Measurements from ENCODE around the gene SOD1. TPM values are rescaled to one million over a fixed set of nuclear protein-coding genes. Genes with fewer than 3 reads are reported as not detected.

SOD1 gene
- total RNA-seq, 1 experiment from 2014 or later, result 288 TPM

DNA sequence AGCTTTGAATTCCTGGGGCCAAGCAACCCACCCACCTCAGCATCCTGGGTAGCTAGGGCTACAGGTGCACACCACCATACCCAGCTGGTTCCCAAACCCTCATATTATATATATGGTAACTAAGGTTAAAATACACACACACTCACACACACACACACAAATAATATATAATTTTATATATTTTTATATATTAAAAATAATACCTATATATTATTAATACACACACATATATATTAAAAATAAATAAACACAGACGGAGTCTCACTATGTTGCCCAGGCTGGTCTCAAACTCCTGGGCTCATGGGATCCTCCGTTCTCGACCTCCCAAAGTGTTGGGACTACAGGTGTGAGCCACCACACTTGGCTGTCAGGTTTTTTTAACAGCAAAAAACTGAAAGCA lies 40.5 kb downstream of the SOD1 start:
- Histone ChIP-seq H2AFZ (no peak overlapping the region), H3K9me3 (ENCODE audit: insufficient read depth, low read depth) (no peaks in the 10 kb centered on the region), H3K4me1 (replicated peaks; ENCODE audit: insufficient read depth) (no peaks in the 10 kb centered on the region), H3K36me3 (ENCODE audit: low read depth) (peaks cover 7% of the 10 kb centered on the region; the same call in 1 of the 2 replicates), H4K20me1 (ENCODE audit: insufficient read depth) (peaks cover 4% of the 10 kb centered on the region; the same call in 1 of the 2 replicates), H3K27ac (no peak overlapping the region), H3K79me2 (ENCODE audit: low read depth) (peaks cover 8% of the 10 kb centered on the region; the same call in 1 of the 2 replicates), H3K4me3 (no peak overlapping the region), H3K4me2 (no peak overlapping the region), H3K9me2 (ENCODE audit: insufficient read depth) (no peaks in the 10 kb centered on the region), H3F3A (ENCODE audit: insufficient read depth, low read depth) (no peaks in the 10 kb centered on the region), H3K27me3 (ENCODE audit: insufficient read depth, low read depth) (no peaks in the 10 kb centered on the region)
- TF ChIP-seq EZH2 (IDR thresholded peaks at IDR 0.05; ENCODE audit: low read depth), result no peak
- TF ChIP-seq, protein P1, sequence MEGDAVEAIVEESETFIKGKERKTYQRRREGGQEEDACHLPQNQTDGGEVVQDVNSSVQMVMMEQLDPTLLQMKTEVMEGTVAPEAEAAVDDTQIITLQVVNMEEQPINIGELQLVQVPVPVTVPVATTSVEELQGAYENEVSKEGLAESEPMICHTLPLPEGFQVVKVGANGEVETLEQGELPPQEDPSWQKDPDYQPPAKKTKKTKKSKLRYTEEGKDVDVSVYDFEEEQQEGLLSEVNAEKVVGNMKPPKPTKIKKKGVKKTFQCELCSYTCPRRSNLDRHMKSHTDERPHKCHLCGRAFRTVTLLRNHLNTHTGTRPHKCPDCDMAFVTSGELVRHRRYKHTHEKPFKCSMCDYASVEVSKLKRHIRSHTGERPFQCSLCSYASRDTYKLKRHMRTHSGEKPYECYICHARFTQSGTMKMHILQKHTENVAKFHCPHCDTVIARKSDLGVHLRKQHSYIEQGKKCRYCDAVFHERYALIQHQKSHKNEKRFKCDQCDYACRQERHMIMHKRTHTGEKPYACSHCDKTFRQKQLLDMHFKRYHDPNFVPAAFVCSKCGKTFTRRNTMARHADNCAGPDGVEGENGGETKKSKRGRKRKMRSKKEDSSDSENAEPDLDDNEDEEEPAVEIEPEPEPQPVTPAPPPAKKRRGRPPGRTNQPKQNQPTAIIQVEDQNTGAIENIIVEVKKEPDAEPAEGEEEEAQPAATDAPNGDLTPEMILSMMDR (conservative IDR thresholded peaks at IDR 0.05), result no peak
- DNase-seq, result no peak
- ChIA-PET CTCF (no interaction called here), POLR2A (ENCODE audit: unreplicated experiment) (no interaction called here)
- no TSS peak for BruUV-seq (replicated peaks)
- intact Hi-C loops (cut with micrococcal nuclease; ENCODE audit: unreplicated experiment), result no loop called here

DNA sequence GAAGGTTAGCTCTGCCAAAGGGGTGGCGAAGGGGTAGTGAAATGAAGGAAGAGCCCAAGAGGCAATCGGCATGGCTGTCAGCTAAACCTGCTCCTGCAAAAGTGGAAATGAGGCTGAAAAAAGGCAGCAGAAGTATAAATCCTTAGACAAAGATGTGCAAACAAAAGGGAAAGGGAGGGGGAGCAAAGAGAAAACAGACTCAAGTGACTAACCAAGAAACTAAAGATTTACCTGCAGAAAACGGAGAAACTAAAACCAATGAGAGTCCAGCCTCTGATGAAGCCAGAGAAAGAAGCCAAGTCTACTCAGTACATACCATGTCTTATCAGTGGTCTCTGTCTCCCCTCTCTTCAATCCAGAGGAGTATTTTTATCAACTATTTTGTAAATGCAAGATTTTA lies 47.1 kb downstream of the SOD1 start:
- no peak overlapping the region for H2AFZ ChIP-seq
- H3K4me1 ChIP-seq (replicated peaks; ENCODE audit: insufficient read depth), result no peaks in the 10 kb centered on the region
- TF ChIP-seq, protein P1 (conservative IDR thresholded peaks at IDR 0.05), result no peak
- no peak for TF ChIP-seq EZH2 (IDR thresholded peaks at IDR 0.05; ENCODE audit: low read depth)
- POLR2A ChIA-PET (ENCODE audit: unreplicated experiment), result interaction anchor here (0.6 kb wide), 1 partner anchor 26 kb away, joined by 5 read pairs; no protein-coding TSS in a partner anchor
- H3K4me3 ChIP-seq, result no peak overlapping the region
- no TSS peak for BruUV-seq (replicated peaks)
- intact Hi-C loops (cut with micrococcal nuclease; ENCODE audit: unreplicated experiment), result no loop called here
- DNase-seq, result no peak
- H3K27me3 ChIP-seq (ENCODE audit: insufficient read depth, low read depth), result no peaks in the 10 kb centered on the region
- H3K9me3 ChIP-seq (ENCODE audit: insufficient read depth, low read depth), result no peaks in the 10 kb centered on the region
- H4K20me1 ChIP-seq (ENCODE audit: insufficient read depth), result peaks cover 36% of the 10 kb centered on the region
- CTCF ChIA-PET, result no interaction called here
- 0 out of 2 replicates have a peak, but pooled peaks cover 1% of the 10 kb centered on the region for H3K36me3 ChIP-seq (ENCODE audit: low read depth)
- H3K27ac ChIP-seq, result no peak overlapping the region
- H3K79me2 ChIP-seq (ENCODE audit: low read depth), result peaks cover 69% of the 10 kb centered on the region
- no peaks in the 10 kb centered on the region for H3F3A ChIP-seq (ENCODE audit: insufficient read depth, low read depth)
- no peaks in the 10 kb centered on the region for H3K9me2 ChIP-seq (ENCODE audit: insufficient read depth)
- H3K4me2 ChIP-seq, result no peak overlapping the region

GRCh38 chr21:31707499-31707898 lies 48.0 kb downstream of the SOD1 start:
- Histone ChIP-seq H3K36me3 (ENCODE audit: low read depth) (no peaks in the 10 kb centered on the region), H4K20me1 (ENCODE audit: insufficient read depth) (peaks cover 45% of the 10 kb centered on the region), H3K4me3 (no peak overlapping the region), H3K9me3 (ENCODE audit: insufficient read depth, low read depth) (no peaks in the 10 kb centered on the region), H3K27ac (no peak overlapping the region), H3K27me3 (ENCODE audit: insufficient read depth, low read depth) (no peaks in the 10 kb centered on the region), H3K4me1 (replicated peaks; ENCODE audit: insufficient read depth) (no peaks in the 10 kb centered on the region), H3F3A (ENCODE audit: insufficient read depth, low read depth) (no peaks in the 10 kb centered on the region), H3K9me2 (ENCODE audit: insufficient read depth) (no peaks in the 10 kb centered on the region), H2AFZ (no peak overlapping the region), H3K79me2 (ENCODE audit: low read depth) (peaks cover 79% of the 10 kb centered on the region), H3K4me2 (no peak overlapping the region)
- CTCF ChIA-PET, result no interaction called here
- POLR2A ChIA-PET (ENCODE audit: unreplicated experiment), result no interaction called here
- TF ChIP-seq, protein P1 (conservative IDR thresholded peaks at IDR 0.05), result no peak
- no peak for TF ChIP-seq EZH2 (IDR thresholded peaks at IDR 0.05; ENCODE audit: low read depth)
- intact Hi-C loops (cut with micrococcal nuclease; ENCODE audit: unreplicated experiment), result no loop called here
- no TSS peak for BruUV-seq (replicated peaks)
- no peak for DNase-seq
